Activated CD8-positive, alpha-beta memory T cell treated with anti-CD3 and anti-CD28 coated beads, Interleukin-2, amount 50 U/mL, for 4 hours (primary cell): ENCODE data around the gene GARNL3.

Experiments used
- DNase-seq: peaks from one replicate; pipeline ENCODE4 v3.0.0-alpha.2; 2020

The GARNL3 gene

GRCh38 chr9:127280880-127281660 is 16.5 kb downstream of the GARNL3 start:
- no peak for DNase-seq

GRCh38 chr9:127281891-127282290 is 17.3 kb downstream of the GARNL3 start:
- no peak for DNase-seq

DNA sequence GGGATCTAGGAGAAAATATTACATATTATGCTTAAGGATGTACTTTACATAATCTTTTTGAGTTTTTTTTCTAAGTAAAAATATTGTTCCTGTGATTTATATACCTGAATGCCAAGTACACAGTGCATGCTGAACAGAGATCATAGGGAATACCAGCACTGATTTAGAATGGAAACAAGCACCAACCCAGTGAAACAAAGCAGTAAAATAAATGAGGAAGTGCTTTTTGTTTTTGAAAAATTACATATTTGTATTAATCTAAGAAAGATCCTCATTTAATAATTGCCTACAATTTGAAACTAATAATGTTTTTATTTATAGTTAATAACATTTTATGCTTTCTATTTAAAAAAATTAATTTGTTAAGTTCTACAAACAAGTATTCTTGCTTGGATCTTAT is 18.0 kb downstream of the GARNL3 start:
- DNase-seq = no peak

- no peak for DNase-seq
These were observed 18.6 kb downstream of the GARNL3 start for GRCh38 chr9:127283135-127283534.

GRCh38 chr9:127283917-127284497 is 19.4 kb downstream of the GARNL3 start:
- DNase-seq = no peak

DNA sequence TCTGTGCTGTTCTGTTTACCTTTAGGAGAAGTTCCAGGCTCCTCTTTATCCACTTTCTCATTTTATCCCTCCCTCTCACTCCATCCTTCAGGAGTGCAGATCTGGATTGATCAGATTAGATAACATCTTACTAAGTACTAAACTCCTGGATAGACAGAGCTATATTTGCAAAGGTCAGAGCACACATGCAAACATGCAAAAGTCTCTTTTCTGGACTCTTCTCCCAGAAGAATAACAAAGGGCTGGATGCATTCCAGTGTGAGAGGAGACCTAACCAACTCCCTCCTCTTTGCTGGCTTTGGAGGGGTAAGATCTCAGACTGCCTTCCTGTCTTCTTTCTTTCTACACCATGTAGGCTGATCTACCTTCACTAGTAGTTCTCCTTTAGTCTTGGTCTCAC is 21.4 kb downstream of the GARNL3 start:
- no peak for DNase-seq

DNA sequence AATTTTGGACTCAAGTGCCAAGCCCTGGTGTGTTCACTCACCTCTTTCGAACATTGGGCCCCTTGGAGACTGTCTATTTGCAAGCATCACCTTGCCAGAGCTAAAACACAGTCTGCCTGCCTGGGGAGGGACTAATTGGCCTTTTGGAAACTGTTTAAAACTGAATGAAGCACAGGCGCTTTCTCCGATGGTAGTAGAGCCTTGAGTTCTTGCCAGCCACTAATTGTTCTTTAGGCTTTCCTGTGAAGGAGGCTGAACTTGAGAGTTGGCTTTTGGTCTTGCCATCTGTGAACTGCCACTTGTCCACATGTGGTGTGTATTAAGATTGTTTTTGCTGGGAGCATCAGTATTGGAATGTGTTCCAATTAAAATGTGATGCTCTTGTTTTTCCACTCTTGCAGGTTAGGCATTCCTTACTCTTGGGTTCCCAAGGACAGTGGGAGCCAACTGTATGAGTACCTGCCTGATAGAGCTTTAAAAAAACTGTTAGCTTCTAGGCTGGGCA is 26.0 kb downstream of the GARNL3 start:
- DNase-seq = no peak

GRCh38 chr9:127291246-127291778 is 26.7 kb downstream of the GARNL3 start:
- DNase-seq = no peak

DNA sequence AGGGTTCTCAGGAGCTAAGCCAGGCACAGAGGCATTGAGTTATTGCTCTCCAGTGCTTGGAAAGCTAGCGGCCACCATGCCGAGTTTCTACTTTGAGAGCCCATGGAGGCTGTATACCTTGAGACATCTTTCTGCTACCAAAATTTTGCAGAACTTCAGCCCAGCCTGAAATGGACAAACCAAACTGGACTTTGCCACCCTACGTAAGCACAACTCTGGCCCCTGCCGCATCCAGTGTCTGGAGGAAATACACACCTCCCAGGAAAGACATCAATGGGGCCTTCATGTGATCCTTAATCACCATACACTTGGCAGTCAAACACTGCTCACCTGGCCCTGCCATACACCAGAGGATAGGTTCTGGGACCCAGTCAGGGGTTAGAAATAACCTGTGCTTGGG is 27.8 kb downstream of the GARNL3 start:
- no peak for DNase-seq

- DNase-seq = no peak
These were observed 28.8 kb downstream of the GARNL3 start for GRCh38 chr9:127293328-127293727.

- DNase-seq = no peak
These were observed 29.2 kb downstream of the GARNL3 start for GRCh38 chr9:127293767-127294166.

- no peak for DNase-seq
These were observed 30.4 kb downstream of the GARNL3 start for GRCh38 chr9:127295005-127295404.

GRCh38 chr9:127300886-127301447 is 36.4 kb downstream of the GARNL3 start:
- DNase-seq = no peak

- DNase-seq = no peak
These were observed 39.3 kb downstream of the GARNL3 start for GRCh38 chr9:127303830-127304229.

DNA sequence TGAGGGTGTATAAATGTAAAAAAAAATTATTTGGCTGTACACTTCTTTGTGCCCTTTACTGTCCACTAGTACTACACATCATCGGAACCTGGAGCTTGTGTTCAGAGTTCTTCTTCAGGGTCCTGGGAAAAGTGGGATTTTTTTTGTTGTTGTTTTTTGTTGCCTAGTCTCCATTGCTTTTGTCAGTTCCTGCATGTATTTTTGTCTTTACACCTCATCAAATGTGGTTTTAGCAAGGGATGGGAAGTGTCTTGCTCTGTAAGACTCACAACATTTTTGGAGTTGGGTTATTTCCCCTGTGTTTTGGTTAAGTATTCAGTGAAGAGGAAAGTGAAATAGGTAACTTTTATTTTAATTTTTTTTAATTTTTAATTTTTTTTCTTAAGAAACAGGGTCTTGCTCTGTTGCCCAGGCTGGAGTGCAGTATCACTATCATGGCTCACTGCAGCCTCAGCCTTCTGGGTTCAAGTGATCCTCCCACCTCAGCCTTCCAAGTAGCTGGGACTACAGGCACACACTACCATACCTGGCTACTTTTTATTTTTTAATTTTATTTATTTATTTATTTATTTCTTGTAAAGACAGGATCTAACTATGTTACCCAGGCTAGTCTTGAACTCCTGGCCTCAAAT is 40.7 kb downstream of the GARNL3 start:
- no peak for DNase-seq

- no peak for DNase-seq
These were observed 41.3 kb downstream of the GARNL3 start for GRCh38 chr9:127305838-127306226.

DNA sequence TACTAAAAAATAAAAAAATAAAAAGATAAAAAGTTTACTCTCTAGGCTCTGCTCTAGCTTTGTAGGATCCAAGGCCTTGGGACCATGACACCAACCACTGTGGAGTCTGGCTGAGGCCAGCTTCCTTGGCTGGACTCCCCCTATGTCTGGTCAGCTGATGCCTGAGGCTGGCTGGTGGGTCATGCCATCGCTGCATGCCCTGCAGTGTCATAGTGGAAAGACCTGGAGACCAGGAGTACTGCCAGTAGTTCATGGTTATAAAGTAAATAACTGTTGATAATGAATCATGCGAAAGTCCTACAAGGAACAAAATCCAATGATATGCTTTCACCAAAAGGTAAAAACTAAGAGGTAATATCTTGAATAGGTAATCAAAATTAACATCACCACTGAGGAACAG is 43.2 kb downstream of the GARNL3 start:
- DNase-seq = no peak

- DNase-seq = no peak
These were observed 44.3 kb downstream of the GARNL3 start for GRCh38 chr9:127308652-127309434.

- no peak for DNase-seq
These were observed 45.1 kb downstream of the GARNL3 start for GRCh38 chr9:127309715-127310114.

DNA sequence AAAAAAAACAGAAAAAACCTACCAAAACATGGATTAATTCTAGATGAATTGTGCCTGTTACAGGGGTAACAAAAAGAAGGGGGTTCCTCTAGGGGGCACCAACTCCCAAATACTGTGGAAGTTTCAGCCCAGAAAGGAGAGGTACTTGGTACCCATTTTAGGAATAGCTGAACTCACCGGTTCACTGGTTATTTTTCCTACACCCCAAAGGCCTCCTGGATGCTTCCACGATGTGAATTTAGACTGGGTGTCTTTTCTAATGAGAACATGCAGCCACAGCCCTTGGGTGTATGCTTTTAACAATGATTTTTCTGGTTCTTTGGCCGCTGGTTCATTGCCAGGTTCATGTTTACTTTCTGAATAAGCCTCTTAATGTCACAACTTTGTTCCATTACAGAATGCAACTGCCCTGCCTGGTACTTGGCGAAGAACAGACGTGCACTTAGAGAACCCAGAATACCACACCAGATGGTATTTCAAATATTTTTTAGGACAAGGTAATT is 46.7 kb downstream of the GARNL3 start:
- DNase-seq = peak; percentile 40

DNA sequence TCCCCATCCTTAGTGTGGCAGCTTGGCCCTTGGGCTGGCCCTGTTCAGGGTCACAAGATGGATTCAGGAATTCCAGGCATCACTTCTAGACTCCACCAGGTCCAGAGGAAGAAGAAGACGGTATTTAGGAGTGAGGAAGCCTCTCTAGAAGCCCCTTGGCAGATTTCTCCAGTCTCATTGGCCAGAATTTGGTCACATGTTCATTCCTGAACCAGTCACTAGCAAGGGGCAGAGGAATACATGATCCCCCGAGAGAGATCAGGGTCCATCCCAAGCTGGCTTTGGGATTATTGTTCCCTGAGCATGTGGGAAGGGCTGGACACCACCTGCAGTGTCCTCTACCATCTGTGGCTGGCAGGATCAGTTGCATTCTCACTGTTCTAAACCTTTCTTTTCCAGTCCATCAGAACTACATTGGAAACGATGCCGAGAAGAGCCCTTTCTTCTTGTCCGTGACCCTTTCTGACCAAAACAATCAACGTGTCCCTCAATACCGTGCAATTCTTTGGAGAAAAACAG is 48.5 kb downstream of the GARNL3 start:
- DNase-seq = no peak

DNA sequence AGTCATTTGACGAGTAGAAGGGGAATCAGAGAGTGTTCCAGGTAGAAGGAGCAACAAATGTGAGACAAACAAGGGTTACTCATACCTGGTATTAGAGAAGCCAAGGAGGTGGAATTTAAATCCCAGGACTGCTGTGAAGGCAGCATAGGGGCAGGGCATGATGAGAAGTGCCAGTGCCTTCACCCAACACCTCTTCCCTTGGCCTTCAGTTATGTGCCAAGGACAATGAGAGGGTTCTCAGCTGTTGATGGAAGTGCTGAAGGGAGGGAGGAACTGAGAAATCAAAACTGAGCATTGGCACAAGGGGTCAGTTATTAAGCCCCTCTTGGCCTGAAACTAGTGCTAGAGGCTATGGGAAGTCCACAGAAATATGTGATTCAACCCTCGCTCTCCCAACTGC is 50.3 kb downstream of the GARNL3 start:
- no peak for DNase-seq
